Activated naive CD8-positive, alpha-beta T cell treated with anti-CD3 and anti-CD28 coated beads, Interleukin-2, amount 50 U/mL, for 16 hours (primary cell): ENCODE results near the gene MRGPRX2.

Experiments
- DNase-seq: peaks from one replicate; pipeline ENCODE4 v3.0.0-alpha.2; 2020; ENCODE audit warnings: low read depth, low spot score

The MRGPRX2 gene

GRCh38 chr11:19060629-19061028 lies at the start of gene MRGPRX2:
MRGPRX2 (minus strand) TSS chr11:19060717; CDS start chr11:19056402, 4,315 bp downstream.
- DNase-seq, result no peak

GRCh38 chr11:19110295-19110694 lies 49.8 kb upstream of the MRGPRX2 start:
- no peak for DNase-seq

- DNase-seq, result no peak
Observed at GRCh38 chr11:19107125-19107524, 46.6 kb upstream of the MRGPRX2 start.

DNA sequence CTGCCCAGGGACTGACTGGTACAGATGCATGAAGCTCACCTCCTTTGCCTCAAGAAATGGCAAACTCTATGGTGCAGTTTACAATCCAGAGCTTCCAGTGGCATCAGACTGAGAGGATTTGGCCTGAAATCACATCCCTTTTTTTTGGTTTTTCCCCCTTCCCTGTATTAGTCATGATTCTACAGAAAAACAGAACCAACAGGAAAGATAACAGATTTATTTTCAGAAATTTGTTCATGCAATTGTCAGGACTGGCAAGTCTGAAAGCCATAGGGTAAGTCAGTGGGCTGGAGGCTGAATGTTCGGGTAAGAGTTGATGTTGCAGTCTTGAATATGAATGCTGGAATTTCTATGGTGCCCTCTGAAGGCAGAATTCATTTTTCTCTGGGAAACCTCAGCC lies 44.5 kb upstream of the MRGPRX2 start:
- no peak for DNase-seq

DNA sequence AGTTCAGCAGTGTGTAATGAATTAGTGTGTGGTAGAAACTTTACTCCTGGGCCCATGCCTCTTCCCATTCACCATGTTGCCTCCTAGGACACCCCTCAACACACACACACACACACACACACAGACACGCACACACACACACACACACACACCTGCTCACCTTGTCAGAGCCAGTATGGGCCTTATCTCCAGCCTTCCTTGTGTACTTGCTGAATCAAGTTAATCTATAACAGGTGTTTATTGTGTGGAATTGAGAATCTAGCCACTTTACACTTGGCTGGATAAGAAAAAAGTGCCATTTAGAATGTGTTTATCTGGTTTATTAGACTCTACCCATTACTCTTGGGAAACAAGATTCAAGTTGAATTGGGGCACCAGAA lies 42.0 kb upstream of the MRGPRX2 start:
- no peak for DNase-seq

- no peak for DNase-seq
Observed at GRCh38 chr11:19101796-19102520, 41.4 kb upstream of the MRGPRX2 start.

DNA sequence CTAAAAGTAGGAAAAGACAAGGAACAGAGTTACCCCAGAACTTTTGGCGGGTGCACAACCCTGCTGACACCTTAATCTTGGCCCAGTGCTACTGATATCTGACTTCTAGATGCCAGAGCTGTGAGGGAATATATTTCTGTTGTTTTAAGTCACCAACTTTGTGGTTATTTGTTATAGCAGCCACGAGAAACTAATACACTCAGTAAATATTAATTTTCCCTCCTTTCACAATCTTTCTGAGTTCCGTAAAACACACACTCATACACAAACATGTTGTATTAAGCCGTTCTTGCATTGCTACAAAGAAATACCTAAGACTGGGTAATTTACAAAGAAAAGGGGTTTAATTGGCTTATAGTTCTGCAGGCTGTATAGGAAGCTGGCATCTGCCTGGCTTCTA lies 40.4 kb upstream of the MRGPRX2 start:
- DNase-seq, result no peak

- no peak for DNase-seq
Observed at GRCh38 chr11:19099093-19099492, 38.6 kb upstream of the MRGPRX2 start.

GRCh38 chr11:19094859-19095258 lies 34.3 kb upstream of the MRGPRX2 start:
- DNase-seq, result no peak

DNA sequence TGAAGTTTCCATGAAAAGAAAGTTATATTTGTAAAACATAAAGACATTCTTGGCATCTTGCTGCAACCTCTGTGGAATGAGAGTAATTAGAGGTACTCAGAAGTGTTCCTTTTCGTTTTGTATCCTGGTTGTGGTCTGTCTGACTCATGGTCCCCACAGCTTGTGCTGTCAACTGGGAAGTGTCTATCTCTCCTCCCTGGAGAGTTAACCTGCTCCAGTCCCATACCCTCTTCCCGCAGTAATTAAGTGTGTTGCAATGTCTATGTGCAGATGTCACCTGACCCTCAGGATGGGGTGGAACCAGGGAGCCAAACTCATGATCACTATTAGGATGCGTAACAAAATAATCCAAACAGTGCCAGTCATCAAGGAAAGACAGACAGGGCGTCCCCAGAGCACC lies 33.5 kb upstream of the MRGPRX2 start:
- DNase-seq, result no peak

DNA sequence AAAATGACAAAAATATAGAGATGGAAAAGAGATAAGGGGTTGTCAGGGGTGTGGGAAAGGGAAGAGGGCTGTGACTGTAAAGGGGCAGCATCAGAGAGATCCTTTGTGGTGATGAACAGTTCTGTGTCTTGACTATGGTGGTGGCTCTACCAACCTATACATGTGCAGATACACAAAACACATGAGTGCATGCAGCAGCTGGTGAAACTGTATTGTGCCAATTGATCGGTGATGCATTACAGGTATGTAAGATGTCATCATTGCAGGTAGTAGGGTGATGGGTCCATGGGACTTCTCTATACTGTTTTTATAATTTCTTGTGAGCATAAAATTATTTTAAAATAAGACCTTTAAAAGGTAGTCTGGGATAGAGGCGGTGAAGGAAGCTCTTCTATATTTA lies 32.3 kb upstream of the MRGPRX2 start:
- DNase-seq, result no peak

- no peak for DNase-seq
Observed at GRCh38 chr11:19092342-19092741, 31.8 kb upstream of the MRGPRX2 start.

GRCh38 chr11:19091366-19091765 lies 30.8 kb upstream of the MRGPRX2 start:
- DNase-seq, result no peak

- no peak for DNase-seq
Observed at GRCh38 chr11:19089421-19089820, 28.9 kb upstream of the MRGPRX2 start.

GRCh38 chr11:19088791-19089190 lies 28.3 kb upstream of the MRGPRX2 start:
- DNase-seq, result no peak

DNA sequence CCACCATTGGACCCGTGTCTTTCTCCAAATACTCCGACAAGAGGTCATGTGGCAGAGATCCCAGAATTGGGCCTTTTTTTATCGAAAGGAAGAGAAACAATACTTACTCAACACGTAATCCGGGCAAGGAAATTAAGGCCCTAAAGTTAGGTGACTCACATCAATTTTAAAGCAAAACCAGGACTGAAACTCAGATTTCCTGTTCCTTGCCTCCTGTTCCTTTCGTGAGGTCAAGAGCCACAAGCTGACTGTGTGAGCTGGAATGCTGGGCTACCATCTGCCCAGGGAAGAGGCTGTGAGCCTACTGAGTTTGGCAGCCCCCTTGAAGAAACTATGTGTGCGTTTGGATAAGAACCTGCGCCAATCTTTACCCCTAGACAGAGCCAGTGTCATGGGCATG lies 27.1 kb upstream of the MRGPRX2 start:
- DNase-seq, result no peak

GRCh38 chr11:19084661-19085315 lies 24.3 kb upstream of the MRGPRX2 start:
- DNase-seq, result no peak

- no peak for DNase-seq
Observed at GRCh38 chr11:19083166-19083565, 22.6 kb upstream of the MRGPRX2 start.

DNA sequence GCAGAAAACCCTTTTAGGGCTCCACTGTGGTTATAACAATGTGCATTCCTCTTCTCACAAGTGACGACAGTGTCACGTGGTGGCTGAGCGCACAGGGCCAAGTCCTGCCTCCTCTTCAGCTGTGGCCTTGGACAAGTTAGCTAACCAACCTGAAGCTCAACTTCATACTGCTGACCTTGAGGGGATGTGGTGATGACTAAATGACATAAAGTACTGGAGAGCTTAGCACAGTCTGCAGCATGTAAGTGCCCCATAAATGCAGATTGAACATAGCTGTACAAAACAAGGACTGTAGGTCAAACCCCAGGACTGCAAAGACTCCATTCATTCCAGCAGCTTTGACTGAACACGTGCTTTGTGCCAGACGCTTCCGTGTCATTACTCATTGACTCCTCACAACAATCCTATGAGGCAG lies 20.1 kb upstream of the MRGPRX2 start:
- DNase-seq, result no peak

DNA sequence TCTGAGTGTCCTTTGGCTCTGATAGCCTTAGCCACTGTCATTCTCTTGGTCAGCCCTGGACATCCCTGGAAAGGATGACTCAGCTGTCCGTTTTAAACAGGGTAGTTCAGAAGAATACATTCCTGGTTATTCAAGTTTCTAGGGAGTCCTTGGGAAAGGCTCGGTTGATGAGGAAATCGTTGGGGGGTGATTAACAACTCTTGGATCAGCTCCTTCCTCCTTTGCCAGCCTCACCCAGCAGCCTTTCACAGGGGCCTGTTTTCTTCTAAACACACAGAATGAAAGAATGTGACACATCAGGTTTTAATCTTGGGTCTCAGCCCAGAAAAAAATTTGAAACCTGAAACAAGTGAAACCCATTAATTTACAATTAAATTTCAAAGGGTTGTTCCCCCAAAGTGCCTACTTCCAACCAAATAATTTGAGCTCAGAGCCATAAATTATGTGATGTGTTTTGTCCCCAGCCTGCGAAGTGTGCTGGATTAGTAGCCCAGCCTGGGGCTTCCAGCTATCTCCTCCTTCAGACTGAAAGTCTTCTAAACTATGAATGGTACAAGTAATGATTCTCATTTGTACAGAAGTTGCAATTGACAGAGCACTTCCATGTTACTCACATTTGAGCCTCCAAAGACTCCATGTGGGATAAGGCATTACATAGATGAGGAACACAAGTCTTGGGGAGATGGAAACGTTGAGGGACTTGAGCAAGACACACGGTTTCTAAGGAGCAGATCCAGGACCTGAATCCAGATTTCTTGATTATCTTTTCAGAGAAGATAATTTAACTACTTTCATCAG lies 19.3 kb upstream of the MRGPRX2 start:
- DNase-seq, result no peak

GRCh38 chr11:19077965-19078364 lies 17.4 kb upstream of the MRGPRX2 start:
- no peak for DNase-seq

DNA sequence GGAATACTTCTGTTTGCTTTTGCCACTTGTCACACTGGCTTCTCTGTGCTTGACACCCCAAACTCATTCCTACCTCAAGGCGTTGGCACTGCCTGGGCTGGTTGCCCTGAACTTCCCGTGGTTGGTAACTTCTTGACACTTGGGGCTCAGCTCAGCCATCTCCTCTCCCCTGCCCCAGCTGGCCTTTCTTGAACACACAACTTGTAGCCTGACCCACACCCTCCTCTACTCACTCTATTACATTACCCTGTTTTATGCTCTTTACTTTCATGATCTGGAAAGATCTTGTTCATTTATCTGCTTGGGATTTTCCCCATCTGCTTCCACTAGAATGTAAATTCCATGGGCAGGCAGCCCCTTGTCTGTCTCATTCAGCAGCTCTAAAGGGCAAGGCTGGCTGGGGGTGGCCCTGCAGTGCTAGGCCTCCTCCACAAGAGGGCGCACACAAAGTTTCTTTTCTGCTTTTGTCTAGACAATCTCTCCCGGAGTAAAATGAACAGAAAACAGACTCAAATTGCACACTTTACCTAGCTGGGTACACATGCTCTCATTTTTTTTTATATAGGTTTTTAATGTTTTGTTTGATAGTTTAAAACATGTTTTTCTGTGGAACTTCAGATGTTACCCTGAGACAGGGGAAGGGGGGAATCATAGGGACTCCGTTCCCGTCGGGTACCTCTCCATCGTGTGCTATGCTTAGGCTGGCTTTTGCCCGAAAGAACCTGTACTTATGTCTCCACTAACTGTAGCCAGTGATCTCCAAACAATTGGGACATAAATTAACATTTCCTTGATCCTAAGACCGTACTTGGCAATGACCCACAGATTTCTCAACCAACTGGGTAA lies 16.4 kb upstream of the MRGPRX2 start:
- peak; percentile 23 for DNase-seq
